AG20443 (cell line): Measurements from ENCODE around the gene KRT17.
"Not testable (repeated sequence)": the region's sequence is repeated elsewhere in the genome, so short reads cannot be mapped to it uniquely, and the experiment has no call there.

Experiments
- DNase-seq: peaks from one replicate; pipeline ENCODE4 v3.0.0; 2012; ENCODE audit warnings: low spot score, mixed read lengths

Gene KRT17

GRCh38 chr17:41653892-41654677 lies 29.7 kb upstream of the KRT17 start:
- DNase-seq, result no peak

GRCh38 chr17:41653421-41653820 lies 29.0 kb upstream of the KRT17 start:
- no peak for DNase-seq

GRCh38 chr17:41652461-41652970 lies 28.1 kb upstream of the KRT17 start:
- DNase-seq, result no peak

GRCh38 chr17:41651625-41652460 lies 27.5 kb upstream of the KRT17 start:
- peak; percentile 45 for DNase-seq

- no peak for DNase-seq
Measured at GRCh38 chr17:41650794-41651624, 26.6 kb upstream of the KRT17 start.

- no peak for DNase-seq
Measured at GRCh38 chr17:41649923-41650519, 25.6 kb upstream of the KRT17 start.

- DNase-seq, result peak; percentile 92
Measured at GRCh38 chr17:41648411-41649195, 24.2 kb upstream of the KRT17 start.

- peak; percentile 90 for DNase-seq
Measured at GRCh38 chr17:41647940-41648410, 23.6 kb upstream of the KRT17 start.

GRCh38 chr17:41647038-41647813 lies 22.9 kb upstream of the KRT17 start:
- no peak for DNase-seq

GRCh38 chr17:41642252-41643156 lies 18.1 kb upstream of the KRT17 start:
- no peak for DNase-seq

GRCh38 chr17:41640596-41640995 lies 16.2 kb upstream of the KRT17 start:
- not testable (repeated sequence) for DNase-seq

- DNase-seq, result no peak
Measured at GRCh38 chr17:41639492-41640473, 15.4 kb upstream of the KRT17 start.

- no peak for DNase-seq
Measured at GRCh38 chr17:41638941-41639340, 14.6 kb upstream of the KRT17 start.

GRCh38 chr17:41638194-41638593 lies 13.8 kb upstream of the KRT17 start:
- DNase-seq, result no peak

GRCh38 chr17:41636652-41637051 lies 12.3 kb upstream of the KRT17 start:
- no peak for DNase-seq

GRCh38 chr17:41635121-41636097 lies 11.0 kb upstream of the KRT17 start:
- peak; percentile 33 for DNase-seq
